Smooth muscle cell (in vitro differentiated cells): ENCODE results near the gene MAP3K10. TPM values are rescaled to one million over a fixed set of nuclear protein-coding genes. Genes with fewer than 3 reads are reported as not detected.

Source experiments
- DNase-seq: peaks from one replicate; lab custom pipeline; 2025; ENCODE audit not compliant: unreplicated experiment; lab: John Stamatoyannopoulos, UW
- H2AFZ ChIP-seq: fragments of 200-600 bp; sonication (generic); 2 replicates; pipeline ENCODE4 v1.6.0; 2016; ENCODE audit warnings: antibody characterized with exemption, low read depth, mild to moderate bottlenecking
- H3F3A ChIP-seq: fragments of 200-600 bp; sonication (generic); 2 replicates; pipeline ENCODE4 v1.6.0; 2017; ENCODE audit warnings: antibody characterized with exemption, low read depth
- H3K27ac ChIP-seq: fragments of 200-600 bp; sonication (generic); 2 replicates; pipeline ENCODE4 v1.5.1; 2016; ENCODE audit warnings: low read depth, mild to moderate bottlenecking
- H3K27me3 ChIP-seq: fragments of 200-600 bp; sonication (generic); 2 replicates; pipeline ENCODE4 v1.6.1; 2016; ENCODE audit warnings: low read depth, mild to moderate bottlenecking
- H3K36me3 ChIP-seq: fragments of 200-600 bp; sonication (generic); 2 replicates; pipeline ENCODE4 v1.5.1; 2016; ENCODE audit warnings: low read depth
- H3K4me1 ChIP-seq: fragments of 200-600 bp; sonication (generic); 2 replicates; pipeline ENCODE4 v1.5.1; 2016; ENCODE audit warnings: low read depth
- H3K4me2 ChIP-seq: fragments of 200-600 bp; sonication (generic); 2 replicates; pipeline ENCODE4 v1.6.0; 2016; ENCODE audit warnings: mild to moderate bottlenecking
- H3K4me3 ChIP-seq: fragments of 200-600 bp; sonication (generic); 2 replicates; pipeline ENCODE4 v1.5.1; 2016; ENCODE audit warnings: mild to moderate bottlenecking
- H3K79me2 ChIP-seq: fragments of 200-600 bp; sonication (generic); 2 replicates; pipeline ENCODE4 v1.6.0; 2016; ENCODE audit warnings: low read depth, mild to moderate bottlenecking
- H3K9ac ChIP-seq: fragments of 200-600 bp; sonication (generic); 2 replicates; pipeline ENCODE4 v1.6.0; 2016; ENCODE audit warnings: low read depth
- H3K9me3 ChIP-seq: fragments of 200-600 bp; sonication (generic); replicated peaks from 2 replicates; pipeline ENCODE4 v1.5.1; 2016; ENCODE audit warnings: low read depth
- H4K20me1 ChIP-seq: fragments of 200-600 bp; sonication (generic); 2 replicates; pipeline ENCODE4 v1.6.0; 2016; ENCODE audit warnings: low read depth
- CTCF ChIP-seq: fragments of 200-600 bp; sonication (generic); IDR thresholded peaks from 2 replicates; pipeline ENCODE4 v1.5.1; 2017; ENCODE audit warnings: borderline replicate concordance, mild to moderate bottlenecking, antibody characterized with exemption; ENCODE audit not compliant: insufficient read depth, poor library complexity, severe bottlenecking
- WGBS: methylation state at CpG from one replicate; pipeline ENCODE4 v1.1.7; 2016; ENCODE audit warnings: low lambda C conversion rate; 5-methylcytosine and 5-hydroxymethylcytosine counted together
- polyA plus RNA-seq: library from polyadenylated mRNA; unstranded; fragments of >200 nt; fragmentation: Nextera tagmentation; extraction: Ambion mirVana; gene quantifications from 2 replicates; pipeline ENCODE4 v1.2.1, GENCODE V29; 2016
- total RNA-seq: library from RNA; depleted of rRNA; stranded (reverse); fragments of >200 nt; gene quantifications from 2 replicates; pipeline ENCODE4 v1.2.3, GENCODE V29; 2014

Gene MAP3K10
- total and polyA plus RNA-seq, 2 experiments from 2014 or later, result 4.4 to 7.8 TPM

GRCh38 chr19:40213882-40214570, 22.8 kb downstream of the MAP3K10 start:
- Histone ChIP-seq H3K27ac (no peak overlapping the region), H4K20me1 (no peaks in the 10 kb centered on the region), H3K4me1 (no peaks in the 10 kb centered on the region), H3K36me3 (no peaks in the 10 kb centered on the region), H2AFZ (no peak overlapping the region), H3K27me3 (peaks cover 34% of the 10 kb centered on the region), H3F3A (no peaks in the 10 kb centered on the region), H3K4me3 (no peak overlapping the region), H3K9me3 (no peaks in the 10 kb centered on the region), H3K79me2 (no peaks in the 10 kb centered on the region), H3K9ac (no peak overlapping the region), H3K4me2 (no peak overlapping the region)
- TF ChIP-seq CTCF, result no peak
- no peak for DNase-seq
- 96% methylated on average over 38 of the region's 50 CpGs for WGBS

- H3K4me3 ChIP-seq, result no peak overlapping the region
- H3K4me2 ChIP-seq, result no peak overlapping the region
- no peak overlapping the region for H3K9ac ChIP-seq
- H2AFZ ChIP-seq, result no peak overlapping the region
- H3K4me1 ChIP-seq, result no peaks in the 10 kb centered on the region
- H3K27ac ChIP-seq, result no peak overlapping the region
- 97% methylated on average over 10 of the region's 22 CpGs for WGBS
- no peaks in the 10 kb centered on the region for H3K9me3 ChIP-seq
- peaks cover under 1% of the 10 kb centered on the region for H3F3A ChIP-seq
- no peaks in the 10 kb centered on the region for H4K20me1 ChIP-seq
- no peak for TF ChIP-seq CTCF
- H3K36me3 ChIP-seq, result no peaks in the 10 kb centered on the region
- H3K79me2 ChIP-seq, result no peaks in the 10 kb centered on the region
- DNase-seq, result no peak
- H3K27me3 ChIP-seq, result peaks cover 37% of the 10 kb centered on the region
Observed at GRCh38 chr19:40214936-40215335, 23.7 kb downstream of the MAP3K10 start.

- peaks cover 3% of the 10 kb centered on the region for H3F3A ChIP-seq
- H3K79me2 ChIP-seq, result no peaks in the 10 kb centered on the region
- TF ChIP-seq CTCF, result no peak
- no peak overlapping the region for H2AFZ ChIP-seq
- no peak for DNase-seq
- peaks cover 37% of the 10 kb centered on the region for H3K27me3 ChIP-seq
- H3K36me3 ChIP-seq, result no peaks in the 10 kb centered on the region
- H3K4me1 ChIP-seq, result no peaks in the 10 kb centered on the region
- no peak overlapping the region for H3K9ac ChIP-seq
- H3K4me2 ChIP-seq, result no peak overlapping the region
- H3K9me3 ChIP-seq, result no peaks in the 10 kb centered on the region
- 78% methylated on average over 23 of the region's 23 CpGs for WGBS
- H3K27ac ChIP-seq, result no peak overlapping the region
- no peak overlapping the region for H3K4me3 ChIP-seq
- no peaks in the 10 kb centered on the region for H4K20me1 ChIP-seq
Observed at GRCh38 chr19:40216013-40216776, 25.0 kb downstream of the MAP3K10 start.
